Heart right ventricle (tissue), 16 donors: Measurements from ENCODE around the gene ZC2HC1C. TPM values are rescaled to one million over a fixed set of nuclear protein-coding genes. Genes with fewer than 3 reads are reported as not detected.

Experiments used
- ATAC-seq, 8 donors: fragments of 200-7000 bp; cut with Tn5 transposase; one replicate each; pipeline ENCODE4 v1.9.1; 2020; ENCODE audit warnings: mild to moderate bottlenecking in 8 of 8, moderate library complexity in 8 of 8, moderate number of reproducible peaks in 1 of 8
- DNase-seq, 2 donors: peaks; one replicate each; pipeline ENCODE4 v3.0.0-alpha.2; 2020
- H3K27ac ChIP-seq, 10 donors: fragments of 200-600 bp; sonication (generic) in 2 of 10; one replicate each; pipeline versions ENCODE4 v1.5.0 to v1.8.0; 2020 to 2022; ENCODE audit warnings: mild to moderate bottlenecking in 3 of 10
- H3K27me3 ChIP-seq, 7 donors: fragments of 200-600 bp; one replicate each; pipeline ENCODE4 v1.8.0; 2021 to 2022; ENCODE audit warnings: mild to moderate bottlenecking in 2 of 7
- H3K36me3 ChIP-seq, 9 donors: fragments of 200-600 bp; sonication (generic) in 1 of 9; one replicate each; pipeline versions ENCODE4 v1.5.0 to v1.8.0; 2020 to 2022; ENCODE audit warnings: mild to moderate bottlenecking in 2 of 9
- H3K4me1 ChIP-seq, 9 donors: fragments of 200-600 bp; sonication (generic) in 1 of 9; one replicate each; pipeline versions ENCODE4 v1.5.0 to v1.8.0; 2020 to 2022; ENCODE audit warnings: mild to moderate bottlenecking in 4 of 9
- H3K4me3 ChIP-seq, 10 donors: fragments of 200-600 bp; sonication (generic) in 2 of 10; one replicate each; pipeline versions ENCODE4 v1.5.0 to v1.8.0; 2020 to 2022; ENCODE audit warnings: mild to moderate bottlenecking in 7 of 10, moderate library complexity in 2 of 10
- H3K9me3 ChIP-seq, 11 donors: fragments of 200-600 bp in 10 of 11; sonication (generic) in 2 of 11; one replicate each; pipeline versions ENCODE4 v1.5.0 to v1.8.0; 2013 to 2022; ENCODE audit warnings: mild to moderate bottlenecking in 2 of 11, control low read depth in 1 of 11, moderate library complexity in 1 of 11
- WGBS, 2 donors: extraction: QIAGEN DNeasy Blood & Tissue Kit; methylation state at CpG; one replicate each; pipeline ENCODE4 v1.1.7; 2013; ENCODE audit warnings: inconsistent platforms in 1 of 2; 5-methylcytosine and 5-hydroxymethylcytosine counted together
- intact Hi-C, 10 donors: fragments of 100-400 bp; cut with DNase I; formaldehyde crosslinking; loops; one replicate each; pipeline versions ENCODE4 v1.11.1 to v1.14.2; 2022
- long read RNA-seq, 3 donors: library from polyadenylated mRNA; unstranded; transcript quantifications; one replicate each; pipeline ENCODE4 v2.0.0, GENCODE V29; 2020 to 2021
- polyA plus RNA-seq, 2 donors: library from polyadenylated mRNA; stranded (reverse); fragments of 200-250 nt; gene quantifications; one replicate each; pipeline ENCODE4 v1.2.3, GENCODE V29; 2013
- total RNA-seq, 10 donors: library from RNA; stranded (reverse); fragmentation: NEBNext Ultra II Directional in 3 of 10; extraction: Animal tissue kit (Norgen Biotek cat#: 25700) in 3 of 10; gene quantifications; one replicate each; pipeline versions ENCODE4 v1.2.1 to v1.2.4, GENCODE V29; 2021 to 2023
- TF ChIP-seq, protein P1 (sequence below), 9 donors: fragments of 200-600 bp; sonication (generic) in 2 of 9; IDR thresholded peaks; one replicate each; pipeline versions ENCODE4 v1.5.0 to v1.8.0; 2021 to 2022; ENCODE audit warnings: antibody characterized with exemption in 9 of 9, mild to moderate bottlenecking in 5 of 9, moderate library complexity in 1 of 9
- donor health status: Arrhythmogenic right ventricular cardiomyopathy.
- donor health status: ischemic (EF 13 %, LVEDD 7.1; RV severe dilation, severe dysfunction).
- donor health status: healthy with polysubstance abuse.
- donor health status: DM: no; HTN: yes; CAD: no.
- donor health status: DM: no; HTN: no; CAD: no.
- donor health status: ischemic (EF 25% LVEDD 6.9; RV normal size, moderate dysfunction).
- donor health status: ischemic (EF 25% LVEDD 5.7; RV mildly dilated, moderate dysfunction).
- donor health status: healthy.
- donor health status: DM: yes; HTN: yes; CAD: no.
- donor health status: Ischemic cardiomyopathy.
- donor health status: ischemic (EF 35%, LVEDD 5.7; RV mildly dilated, moderate dysfunction).
- donor health status: nonischemic (EF 11% LVEDD 7.7; RV severe dilation, severe dysfunction).
- donor health status: DM: yes; HTN: yes; CAD: no.
- donor health status: PGD.
- donor health status: ischemic (EF 29% LVEDD 5.4; RV normal size, mild dysfunction).
- donor health status: nonischemic (EF 23%, LVEDD 6.1; RV moderate dilation, normal function).

ZC2HC1C gene, protein sequence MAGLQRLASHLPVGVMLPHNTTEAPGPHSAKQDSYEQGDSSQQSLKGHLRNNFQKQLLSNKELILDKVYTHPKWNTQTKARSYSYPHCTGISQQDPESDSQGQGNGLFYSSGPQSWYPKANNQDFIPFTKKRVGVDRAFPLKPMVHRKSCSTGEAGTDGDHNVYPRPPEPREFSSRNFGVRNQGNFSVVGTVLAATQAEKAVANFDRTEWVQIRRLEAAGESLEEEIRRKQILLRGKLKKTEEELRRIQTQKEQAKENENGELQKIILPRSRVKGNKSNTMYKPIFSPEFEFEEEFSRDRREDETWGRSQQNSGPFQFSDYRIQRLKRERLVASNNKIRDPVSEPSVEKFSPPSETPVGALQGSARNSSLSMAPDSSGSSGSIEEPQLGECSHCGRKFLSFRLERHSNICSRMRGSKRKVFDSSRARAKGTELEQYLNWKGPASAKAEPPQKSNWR
- total RNA-seq (10 to 100 TPM in 3 of 10 donors, 1 to 10 TPM in 7; 4.6 to 12.4 (median 8.9) TPM), polyA plus RNA-seq (10 to 100 TPM in 1 of 2 donors, 1 to 10 TPM in 1; 3.7 to 14.6 TPM)
- long read RNA-seq, donor 1, full-length matches to known transcripts: 6 of 18 reads
- long read RNA-seq, donor 1, partial matches to known transcripts: 7 of 18 reads
- long read RNA-seq, donor 1, other reads (novel, unspliced or antisense): 5 of 18 reads
- long read RNA-seq, donor 2, full-length matches to known transcripts: 5 of 9 reads
- long read RNA-seq, donor 2, partial matches to known transcripts: 2 of 9 reads
- long read RNA-seq, donor 2, other reads (novel, unspliced or antisense): 2 of 9 reads
- long read RNA-seq, donor 3, full-length matches to known transcripts: 15 of 49 reads
- long read RNA-seq, donor 3, partial matches to known transcripts: 27 of 49 reads
- long read RNA-seq, donor 3, other reads (novel, unspliced or antisense): 7 of 49 reads

DNA sequence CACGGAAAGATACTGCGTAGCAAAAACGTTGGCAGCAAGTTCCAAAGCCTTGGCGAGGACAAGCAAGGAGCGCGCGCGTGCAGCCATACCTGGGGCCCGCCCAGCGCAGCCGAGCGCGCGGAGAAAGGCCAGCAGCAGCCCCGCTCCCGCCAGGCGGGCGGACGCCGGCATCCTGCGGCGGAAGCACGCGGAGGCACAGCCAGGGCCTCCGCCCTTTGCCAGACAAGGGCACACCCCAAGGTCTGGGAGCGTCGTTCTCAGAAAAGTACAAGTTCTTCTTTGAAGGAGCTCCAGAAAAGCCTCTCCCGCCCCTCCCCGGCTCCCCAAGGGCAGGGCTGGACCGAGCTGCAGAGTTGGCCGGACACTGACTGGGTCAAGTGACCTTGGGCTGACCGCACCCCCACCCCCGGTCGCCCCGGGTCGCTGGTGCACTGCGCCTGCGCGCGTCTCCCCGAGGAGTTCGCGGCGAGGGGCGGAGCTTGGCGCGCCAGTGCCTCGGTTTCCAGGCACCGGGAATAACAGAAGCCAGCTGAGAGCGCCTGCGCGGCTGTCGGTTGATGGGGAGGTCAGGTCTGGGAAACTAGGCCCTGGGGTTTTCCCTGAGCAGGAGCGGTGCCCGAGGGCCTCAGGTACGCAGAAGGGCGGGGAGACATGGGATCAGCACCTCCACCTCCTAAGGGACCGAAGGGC lies at the start of gene ZC2HC1C:
ZC2HC1C (plus strand) TSS at position 521 of the 690 bp plus-strand sequence. CDS start 933 bp downstream, outside the sequence.
- Histone ChIP-seq H3K4me1 (peaks cover 5 to 67% (median 37%) of the 10 kb centered on the region in 9 donors), H3K36me3 (peaks cover 0 to 6% (median 0%) of the 10 kb centered on the region in 9 donors), H3K27me3 (no peaks in the 10 kb centered on the region), H3K27ac (peak within 1 kb of the TSS; percentile 90 to 98 (median 94)), H3K4me3 (peak within 1 kb of the TSS; percentile 13 to 69 (median 61)), H3K9me3 (no peaks in the 10 kb centered on the region)
- ATAC-seq (peak; percentile 94 to 98 (median 96)), DNase-seq (peak; percentile 97 to 99)
- intact Hi-C loops: loop anchor here in 4 of 10 donors (2.0 to 10.0 kb wide), 6 partner anchors 18 to 157 kb away; partner anchors contain the start of genes EIF2B2 (in 3 of the 4) and MLH3 (in 1 of the 4)
- 1% methylated on average over 58 of the region's 58 CpGs for WGBS, 2 donors
- TF ChIP-seq, protein P1, sequence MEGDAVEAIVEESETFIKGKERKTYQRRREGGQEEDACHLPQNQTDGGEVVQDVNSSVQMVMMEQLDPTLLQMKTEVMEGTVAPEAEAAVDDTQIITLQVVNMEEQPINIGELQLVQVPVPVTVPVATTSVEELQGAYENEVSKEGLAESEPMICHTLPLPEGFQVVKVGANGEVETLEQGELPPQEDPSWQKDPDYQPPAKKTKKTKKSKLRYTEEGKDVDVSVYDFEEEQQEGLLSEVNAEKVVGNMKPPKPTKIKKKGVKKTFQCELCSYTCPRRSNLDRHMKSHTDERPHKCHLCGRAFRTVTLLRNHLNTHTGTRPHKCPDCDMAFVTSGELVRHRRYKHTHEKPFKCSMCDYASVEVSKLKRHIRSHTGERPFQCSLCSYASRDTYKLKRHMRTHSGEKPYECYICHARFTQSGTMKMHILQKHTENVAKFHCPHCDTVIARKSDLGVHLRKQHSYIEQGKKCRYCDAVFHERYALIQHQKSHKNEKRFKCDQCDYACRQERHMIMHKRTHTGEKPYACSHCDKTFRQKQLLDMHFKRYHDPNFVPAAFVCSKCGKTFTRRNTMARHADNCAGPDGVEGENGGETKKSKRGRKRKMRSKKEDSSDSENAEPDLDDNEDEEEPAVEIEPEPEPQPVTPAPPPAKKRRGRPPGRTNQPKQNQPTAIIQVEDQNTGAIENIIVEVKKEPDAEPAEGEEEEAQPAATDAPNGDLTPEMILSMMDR (IDR thresholded peaks at IDR 0.05): peak in 3 of 9 donors; percentile 4 to 21 (median 8)

DNA sequence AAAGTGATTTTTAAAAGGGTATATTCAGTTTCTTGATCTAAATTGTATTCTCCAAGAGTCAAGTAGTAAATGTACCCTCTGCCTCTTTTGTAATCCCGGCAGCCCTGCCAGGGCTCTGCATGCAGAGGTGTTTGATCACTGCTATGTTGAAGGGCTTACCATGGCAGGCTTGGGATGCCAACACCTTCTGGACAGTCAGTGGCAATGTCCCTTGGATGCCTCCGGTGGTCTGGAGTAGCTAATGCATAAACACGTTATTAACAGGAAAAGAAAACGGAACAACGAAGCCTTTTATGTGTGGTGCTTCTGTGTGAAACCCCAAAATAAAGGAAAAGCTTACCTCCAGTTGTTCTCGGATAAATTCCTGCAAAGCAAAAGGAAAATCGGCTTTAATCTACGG lies 46.8 kb upstream of the ZC2HC1C start:
- 68 to 75% methylated on average over 8 of the region's 8 CpGs for WGBS, 2 donors
- DNase-seq: peak; percentile 48 to 57
- TF ChIP-seq, protein P1 (IDR thresholded peaks at IDR 0.05): peak in 7 of 9 donors; percentile 8 to 52 (median 39)
- H3K27me3 ChIP-seq: no peaks in the 10 kb centered on the region
- intact Hi-C loops: no loop called here
- H3K27ac ChIP-seq: peak overlapping the region in 1 of 10 donors; percentile 32
- ATAC-seq: peak; percentile 64 to 97 (median 86)
- no peak overlapping the region for H3K4me3 ChIP-seq
- peaks cover 0 to 98% (median 17%) of the 10 kb centered on the region in 9 donors for H3K36me3 ChIP-seq
- no peaks in the 10 kb centered on the region for H3K9me3 ChIP-seq
- peaks cover 0 to 14% (median 0%) of the 10 kb centered on the region in 9 donors for H3K4me1 ChIP-seq

DNA sequence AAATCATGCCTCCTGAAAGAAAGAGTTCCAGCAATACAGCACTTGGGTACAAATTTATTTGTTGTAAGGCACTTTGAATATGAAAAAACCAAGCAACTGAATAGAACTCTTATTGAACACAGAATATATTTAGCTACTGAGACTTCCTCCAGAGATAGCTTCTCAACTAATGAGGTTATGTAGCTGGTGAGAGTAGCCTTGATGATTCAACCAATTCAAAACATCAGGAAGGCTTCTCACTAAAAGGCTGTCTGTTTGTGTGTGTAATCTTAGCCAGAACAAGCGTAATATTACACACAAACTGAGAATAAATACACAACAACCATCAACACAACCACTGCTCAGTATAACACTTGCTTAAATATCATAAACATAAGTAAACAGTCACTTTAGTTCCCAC lies 46.3 kb upstream of the ZC2HC1C start:
- 83 to 94% methylated on average over 1 of the region's 1 CpG for WGBS, 2 donors
- peaks cover 0 to 98% (median 17%) of the 10 kb centered on the region in 9 donors for H3K36me3 ChIP-seq
- no peaks in the 10 kb centered on the region for H3K27me3 ChIP-seq
- TF ChIP-seq, protein P1 (IDR thresholded peaks at IDR 0.05): no peak
- ATAC-seq (no peak), DNase-seq (no peak)
- H3K4me1 ChIP-seq: peaks cover 0 to 14% (median 0%) of the 10 kb centered on the region in 9 donors
- H3K27ac ChIP-seq: peak overlapping the region in 1 of 10 donors; percentile 32
- no peak overlapping the region for H3K4me3 ChIP-seq
- H3K9me3 ChIP-seq: no peaks in the 10 kb centered on the region
- intact Hi-C loops: no loop called here
